GM23248 (cell line): ENCODE data around the gene WDR45. TPM values are rescaled to one million over a fixed set of nuclear protein-coding genes. Genes with fewer than 3 reads are reported as not detected.

Experiments
- DNase-seq: peaks from one replicate; pipeline ENCODE4 v3.0.0-alpha.2; 2015
- H2AFZ ChIP-seq: fragments of 200-600 bp; sonication (generic); 2 replicates; pipeline ENCODE4 v1.6.1; 2016; ENCODE audit warnings: antibody characterized with exemption
- H3F3A ChIP-seq: fragments of 200-600 bp; sonication (generic); 2 replicates; pipeline ENCODE4 v1.6.1; 2016; ENCODE audit warnings: mild to moderate bottlenecking, antibody characterized with exemption, mixed run types; ENCODE audit not compliant: insufficient read depth
- H3K27ac ChIP-seq: fragments of 200-600 bp; sonication (generic); 2 replicates; pipeline ENCODE4 v1.5.1; 2016; ENCODE audit warnings: mild to moderate bottlenecking
- H3K27me3 ChIP-seq: fragments of 200-600 bp; sonication (generic); replicated peaks from 2 replicates; pipeline ENCODE4 v1.6.1; 2016; ENCODE audit warnings: mild to moderate bottlenecking; ENCODE audit not compliant: insufficient read depth
- H3K36me3 ChIP-seq: fragments of 200-600 bp; sonication (generic); 2 replicates; pipeline ENCODE4 v1.6.1; 2016; ENCODE audit warnings: low read depth, mild to moderate bottlenecking
- H3K4me1 ChIP-seq: fragments of 200-600 bp; sonication (generic); 2 replicates; pipeline ENCODE4 v1.6.1; 2016; ENCODE audit warnings: mild to moderate bottlenecking; ENCODE audit not compliant: insufficient read depth
- H3K4me2 ChIP-seq: fragments of 200-600 bp; sonication (generic); one replicate; pipeline ENCODE4 v1.6.1; 2016; ENCODE audit warnings: mild to moderate bottlenecking; ENCODE audit not compliant: unreplicated experiment
- H3K4me3 ChIP-seq: fragments of 200-600 bp; sonication (generic); 2 replicates; pipeline ENCODE4 v1.5.1; 2016; ENCODE audit warnings: mild to moderate bottlenecking
- H3K79me2 ChIP-seq: fragments of 200-600 bp; sonication (generic); 2 replicates; pipeline ENCODE4 v1.6.1; 2016; ENCODE audit warnings: mild to moderate bottlenecking; ENCODE audit not compliant: insufficient read depth
- H3K9ac ChIP-seq: fragments of 200-600 bp; sonication (generic); 2 replicates; pipeline ENCODE4 v1.6.1; 2016; ENCODE audit warnings: mild to moderate bottlenecking
- H3K9me2 ChIP-seq: fragments of 200-600 bp; sonication (generic); 2 replicates; pipeline ENCODE4 v1.6.1; 2016; ENCODE audit warnings: mixed run types, mild to moderate bottlenecking, moderate library complexity; ENCODE audit not compliant: insufficient read depth
- H3K9me3 ChIP-seq: fragments of 200-600 bp; sonication (generic); one replicate; pipeline ENCODE4 v1.6.1; 2017; ENCODE audit warnings: low read depth
- H4K20me1 ChIP-seq: fragments of 200-600 bp; sonication (generic); 2 replicates; pipeline ENCODE4 v1.6.0; 2016; ENCODE audit not compliant: insufficient read depth
- EZH2 ChIP-seq: fragments of 200-600 bp; sonication (generic); IDR thresholded peaks from 2 replicates; pipeline ENCODE4 v1.6.1; 2018; ENCODE audit warnings: antibody characterized with exemption, mild to moderate bottlenecking; ENCODE audit not compliant: insufficient read depth, poor library complexity, severe bottlenecking
- EZH2phosphoT487 ChIP-seq: fragments of 200-600 bp; sonication (generic); IDR thresholded peaks from 2 replicates; pipeline ENCODE4 v1.6.1; 2018; ENCODE audit warnings: antibody characterized with exemption, moderate library complexity, mild to moderate bottlenecking, low read depth; ENCODE audit not compliant: insufficient read depth
- whole genome bisulfite sequencing, 2 experiments: methylation state at CpG; one replicate each; pipeline ENCODE4 v1.1.6; 2015 to 2017; ENCODE audit warnings: low lambda C conversion rate in 2 of 2, low coverage in 1 of 2; ENCODE audit errors: missing lambda C conversion rate in 2 of 2; 5-methylcytosine and 5-hydroxymethylcytosine counted together
- in situ Hi-C: fragments of 300-500 bp; cut with MboI; formaldehyde crosslinking; loops from 2 replicates; pipeline ENCODE4 v1.15.0; 2020
- polyA plus RNA-seq: library from polyadenylated mRNA; unstranded; fragments of >200 nt; fragmentation: Nextera tagmentation; extraction: Ambion mirVana; gene quantifications from 2 replicates; pipeline ENCODE4 v1.2.1, GENCODE V29; 2016
- total RNA-seq: library from RNA; depleted of rRNA; stranded (reverse); fragments of >200 nt; shearing (Covaris generic); gene quantifications from 2 replicates; pipeline ENCODE4 v1.2.3, GENCODE V29; 2014

Gene WDR45
- total and polyA plus RNA-seq, 2 experiments from 2014 or later = 78.5 to 103 TPM

GRCh38 chrX:49120091-49120490 is 40.4 kb upstream of the WDR45 start:
- Histone ChIP-seq H2AFZ (no peak overlapping the region), H3K4me1 (no peaks in the 10 kb centered on the region), H3K4me3 (no peak overlapping the region), H3K9ac (no peak overlapping the region), H3K79me2 (peaks cover 23% of the 10 kb centered on the region), H3K36me3 (no peaks in the 10 kb centered on the region), H3K27me3 (no peaks in the 10 kb centered on the region), H3F3A (no peaks in the 10 kb centered on the region), H3K4me2 (no peak overlapping the region), H3K27ac (no peak overlapping the region), H3K9me3 (no peaks in the 10 kb centered on the region), H3K9me2 (no peaks in the 10 kb centered on the region), H4K20me1 (no peaks in the 10 kb centered on the region)
- in situ Hi-C loops = no loop called here
- 93% methylated on average over 1 of the region's 1 CpG; no CpG with 5 or more reads in 1 of the 2 experiments for WGBS, 2 experiments
- TF ChIP-seq EZH2phosphoT487 (no peak), EZH2 (no peak)
- no peak for DNase-seq

GRCh38 chrX:49117581-49117980 is 37.9 kb upstream of the WDR45 start:
- no peaks in the 10 kb centered on the region for H4K20me1 ChIP-seq
- H3K9ac ChIP-seq = no peak overlapping the region
- DNase-seq = no peak
- no peaks in the 10 kb centered on the region for H3K4me1 ChIP-seq
- no peak overlapping the region for H2AFZ ChIP-seq
- H3K9me2 ChIP-seq = no peaks in the 10 kb centered on the region
- H3K4me3 ChIP-seq = no peak overlapping the region
- 68 to 96% methylated on average over 3 of the region's 6 CpGs for WGBS, 2 experiments
- peaks cover 14% of the 10 kb centered on the region for H3K79me2 ChIP-seq
- H3K27me3 ChIP-seq = no peaks in the 10 kb centered on the region
- H3F3A ChIP-seq = no peaks in the 10 kb centered on the region
- H3K9me3 ChIP-seq = no peaks in the 10 kb centered on the region
- no peak overlapping the region for H3K4me2 ChIP-seq
- in situ Hi-C loops = no loop called here
- no peak for TF ChIP-seq EZH2
- no peak for TF ChIP-seq EZH2phosphoT487
- no peaks in the 10 kb centered on the region for H3K36me3 ChIP-seq
- H3K27ac ChIP-seq = no peak overlapping the region

GRCh38 chrX:49116716-49117115 is 37.0 kb upstream of the WDR45 start:
- H3K9ac ChIP-seq = no peak overlapping the region
- peaks cover 6% of the 10 kb centered on the region for H3K79me2 ChIP-seq
- H3K9me3 ChIP-seq = no peaks in the 10 kb centered on the region
- no peaks in the 10 kb centered on the region for H3K4me1 ChIP-seq
- no peaks in the 10 kb centered on the region for H3K9me2 ChIP-seq
- TF ChIP-seq EZH2 (no peak), EZH2phosphoT487 (no peak)
- WGBS, 2 experiments = 81 to 82% methylated on average over 4 to 5 of the region's 5 CpGs
- no peaks in the 10 kb centered on the region for H3K27me3 ChIP-seq
- no peak for DNase-seq
- in situ Hi-C loops = no loop called here
- no peaks in the 10 kb centered on the region for H4K20me1 ChIP-seq
- no peak overlapping the region for H3K4me2 ChIP-seq
- no peak overlapping the region for H3K4me3 ChIP-seq
- H3K36me3 ChIP-seq = no peaks in the 10 kb centered on the region
- H2AFZ ChIP-seq = no peak overlapping the region
- no peaks in the 10 kb centered on the region for H3F3A ChIP-seq
- H3K27ac ChIP-seq = no peak overlapping the region

GRCh38 chrX:49116076-49116475 is 36.4 kb upstream of the WDR45 start:
- in situ Hi-C loops = no loop called here
- Histone ChIP-seq H3K36me3 (no peaks in the 10 kb centered on the region), H3K9me3 (no peaks in the 10 kb centered on the region), H3K4me3 (no peak overlapping the region), H3K27ac (no peak overlapping the region), H4K20me1 (no peaks in the 10 kb centered on the region), H3K9me2 (no peaks in the 10 kb centered on the region), H3K9ac (no peak overlapping the region), H3F3A (no peaks in the 10 kb centered on the region), H3K4me1 (no peaks in the 10 kb centered on the region), H3K79me2 (no peaks in the 10 kb centered on the region), H2AFZ (no peak overlapping the region), H3K27me3 (no peaks in the 10 kb centered on the region), H3K4me2 (no peak overlapping the region)
- TF ChIP-seq EZH2phosphoT487 = no peak
- TF ChIP-seq EZH2 = no peak
- DNase-seq = no peak
- 67 to 85% methylated on average over 3 to 8 of the region's 8 CpGs for WGBS, 2 experiments

- in situ Hi-C loops = no loop called here
- Histone ChIP-seq H3K36me3 (no peaks in the 10 kb centered on the region), H2AFZ (no peak overlapping the region), H3K27ac (no peak overlapping the region), H3K4me1 (no peaks in the 10 kb centered on the region), H3K4me2 (no peak overlapping the region), H3K27me3 (no peaks in the 10 kb centered on the region), H3K9ac (no peak overlapping the region), H3K9me3 (no peaks in the 10 kb centered on the region), H3K9me2 (no peaks in the 10 kb centered on the region), H3K4me3 (no peak overlapping the region), H3F3A (no peaks in the 10 kb centered on the region), H4K20me1 (no peaks in the 10 kb centered on the region), H3K79me2 (no peaks in the 10 kb centered on the region)
- WGBS, 2 experiments = 68 to 81% methylated on average over 3 of the region's 3 CpGs
- DNase-seq = no peak
- TF ChIP-seq EZH2phosphoT487 (no peak), EZH2 (no peak)
Measured at GRCh38 chrX:49111791-49112190, 32.1 kb upstream of the WDR45 start.
